ENCODE results near the gene PC.

DNA sequence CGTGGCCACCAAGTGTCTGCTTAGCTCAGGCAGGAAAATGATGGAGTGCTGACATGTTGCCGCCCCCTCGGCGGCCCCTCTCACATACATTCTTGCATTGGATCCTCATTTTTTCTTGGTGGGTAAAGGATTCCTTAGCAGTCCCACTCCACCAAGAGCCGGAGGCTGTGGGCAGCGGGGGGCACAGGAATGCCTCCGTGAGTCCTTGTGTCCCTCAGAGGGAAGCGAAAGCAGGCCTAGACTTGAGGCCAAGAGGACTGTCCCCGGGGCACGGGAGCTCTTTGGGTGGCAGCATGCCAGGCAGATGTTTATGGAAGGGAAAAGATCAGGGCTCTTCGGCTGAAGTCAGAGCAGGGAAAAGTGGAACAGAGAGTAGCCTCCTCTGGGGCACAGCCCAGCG lies 79.7 kb downstream of the PC start:
- TF ChIP-seq, protein P1, sequence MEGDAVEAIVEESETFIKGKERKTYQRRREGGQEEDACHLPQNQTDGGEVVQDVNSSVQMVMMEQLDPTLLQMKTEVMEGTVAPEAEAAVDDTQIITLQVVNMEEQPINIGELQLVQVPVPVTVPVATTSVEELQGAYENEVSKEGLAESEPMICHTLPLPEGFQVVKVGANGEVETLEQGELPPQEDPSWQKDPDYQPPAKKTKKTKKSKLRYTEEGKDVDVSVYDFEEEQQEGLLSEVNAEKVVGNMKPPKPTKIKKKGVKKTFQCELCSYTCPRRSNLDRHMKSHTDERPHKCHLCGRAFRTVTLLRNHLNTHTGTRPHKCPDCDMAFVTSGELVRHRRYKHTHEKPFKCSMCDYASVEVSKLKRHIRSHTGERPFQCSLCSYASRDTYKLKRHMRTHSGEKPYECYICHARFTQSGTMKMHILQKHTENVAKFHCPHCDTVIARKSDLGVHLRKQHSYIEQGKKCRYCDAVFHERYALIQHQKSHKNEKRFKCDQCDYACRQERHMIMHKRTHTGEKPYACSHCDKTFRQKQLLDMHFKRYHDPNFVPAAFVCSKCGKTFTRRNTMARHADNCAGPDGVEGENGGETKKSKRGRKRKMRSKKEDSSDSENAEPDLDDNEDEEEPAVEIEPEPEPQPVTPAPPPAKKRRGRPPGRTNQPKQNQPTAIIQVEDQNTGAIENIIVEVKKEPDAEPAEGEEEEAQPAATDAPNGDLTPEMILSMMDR (IDR thresholded peaks at IDR 0.05 in 4 of 5, conservative IDR thresholded peaks at IDR 0.05 in 1 of 5): no peak
- no peak for TF ChIP-seq POLR2A (IDR thresholded peaks at IDR 0.05)

Data from gastrocnemius medialis (tissue), 4 donors.